Measurements from ENCODE around the gene SPPL2C. TPM values are rescaled to one million over a fixed set of nuclear protein-coding genes. Genes with fewer than 3 reads are reported as not detected.
"Not testable (repeated sequence)": the region's sequence is repeated elsewhere in the genome, so short reads cannot be mapped to it uniquely, and the experiment has no call there.

The SPPL2C gene
- total RNA-seq, 4 donors from 2014 or later: not detected

DNA sequence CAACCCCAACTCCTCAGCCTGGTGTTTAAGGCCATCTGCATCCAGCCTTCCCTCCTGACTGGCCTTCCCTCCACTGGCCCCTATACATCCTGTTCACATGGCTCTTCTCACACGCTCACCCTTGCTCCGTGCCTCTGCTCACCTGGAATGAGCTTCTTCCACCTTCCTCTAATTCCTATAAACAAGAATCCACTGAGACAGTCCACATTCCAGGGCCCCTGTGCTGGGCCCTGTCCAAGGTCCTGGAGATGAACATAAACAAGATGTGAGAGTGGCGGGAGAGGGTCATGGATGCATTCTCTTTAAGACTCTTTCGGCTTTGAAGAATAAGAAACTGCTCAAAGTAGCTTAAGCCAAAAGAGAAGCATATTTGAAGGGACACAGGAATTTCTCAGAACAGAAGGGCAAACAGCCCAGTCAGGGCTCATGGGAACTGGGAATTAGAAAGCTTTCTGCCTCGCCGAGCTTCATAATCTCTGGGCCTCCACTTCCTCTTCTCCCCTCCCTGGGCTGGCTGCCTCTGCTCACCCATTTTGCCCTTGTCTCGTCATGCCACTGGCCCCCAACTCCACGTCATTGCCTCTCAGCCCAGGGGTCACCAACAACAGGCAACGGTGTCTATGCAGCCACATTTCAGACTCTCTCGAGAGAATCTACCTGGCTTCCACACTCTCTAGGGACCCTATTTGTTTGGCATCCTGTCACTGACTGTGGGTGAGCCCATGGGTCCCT, 13.5 kb downstream of the SPPL2C start:
- H3K4me3 ChIP-seq: no peak overlapping the region
- ATAC-seq: no peak

DNA sequence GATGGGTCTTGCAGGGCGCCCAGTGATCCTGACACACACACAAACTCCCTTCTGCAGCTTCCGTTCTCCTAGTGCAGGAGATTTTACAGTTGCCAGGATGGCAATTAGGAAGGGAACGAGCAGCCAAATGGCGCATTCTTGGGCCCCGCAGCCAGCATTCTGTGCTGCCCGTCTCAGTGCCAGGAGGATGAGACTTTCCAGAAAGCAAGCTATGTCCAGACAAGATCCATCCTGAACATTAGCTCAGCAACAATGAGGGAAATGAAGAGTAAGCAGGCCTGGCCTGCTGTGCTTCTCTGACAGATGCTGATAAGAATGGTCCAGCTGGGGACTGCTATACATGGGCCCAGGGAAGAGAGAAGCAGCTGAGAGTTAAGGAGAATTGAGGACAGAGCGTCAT, 16.5 kb downstream of the SPPL2C start:
- no peak for ATAC-seq
- Histone ChIP-seq H3K27ac (no peak overlapping the region), H3K4me1 (no peaks in the 10 kb centered on the region), H3K4me3 (no peak overlapping the region), H3K27me3 (peaks cover 71% of the 10 kb centered on the region), H3K36me3 (no peaks in the 10 kb centered on the region), H3K9me3 (no peaks in the 10 kb centered on the region)
- 56 to 88% methylated on average over 1 of the region's 7 CpGs for WGBS, 2 donors (ENCODE audit: low coverage in 1 of 2)
- no peak for TF ChIP-seq EP300 (IDR thresholded peaks at IDR 0.05)
- TF ChIP-seq, protein P1, sequence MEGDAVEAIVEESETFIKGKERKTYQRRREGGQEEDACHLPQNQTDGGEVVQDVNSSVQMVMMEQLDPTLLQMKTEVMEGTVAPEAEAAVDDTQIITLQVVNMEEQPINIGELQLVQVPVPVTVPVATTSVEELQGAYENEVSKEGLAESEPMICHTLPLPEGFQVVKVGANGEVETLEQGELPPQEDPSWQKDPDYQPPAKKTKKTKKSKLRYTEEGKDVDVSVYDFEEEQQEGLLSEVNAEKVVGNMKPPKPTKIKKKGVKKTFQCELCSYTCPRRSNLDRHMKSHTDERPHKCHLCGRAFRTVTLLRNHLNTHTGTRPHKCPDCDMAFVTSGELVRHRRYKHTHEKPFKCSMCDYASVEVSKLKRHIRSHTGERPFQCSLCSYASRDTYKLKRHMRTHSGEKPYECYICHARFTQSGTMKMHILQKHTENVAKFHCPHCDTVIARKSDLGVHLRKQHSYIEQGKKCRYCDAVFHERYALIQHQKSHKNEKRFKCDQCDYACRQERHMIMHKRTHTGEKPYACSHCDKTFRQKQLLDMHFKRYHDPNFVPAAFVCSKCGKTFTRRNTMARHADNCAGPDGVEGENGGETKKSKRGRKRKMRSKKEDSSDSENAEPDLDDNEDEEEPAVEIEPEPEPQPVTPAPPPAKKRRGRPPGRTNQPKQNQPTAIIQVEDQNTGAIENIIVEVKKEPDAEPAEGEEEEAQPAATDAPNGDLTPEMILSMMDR (IDR thresholded peaks at IDR 0.05): no peak
- TF ChIP-seq POLR2A (IDR thresholded peaks at IDR 0.05): no peak
- TF ChIP-seq POLR2AphosphoS5 (IDR thresholded peaks at IDR 0.05): no peak

More for the DNA sequence above, 13.5 kb downstream of the SPPL2C start:
- H3K27me3 ChIP-seq: peaks cover 65% of the 10 kb centered on the region
- H3K4me1 ChIP-seq: no peaks in the 10 kb centered on the region
- H3K27ac ChIP-seq: no peak overlapping the region
- no peaks in the 10 kb centered on the region for H3K36me3 ChIP-seq
- H3K9me3 ChIP-seq: no peaks in the 10 kb centered on the region
- 41% methylated on average over 8 of the region's 10 CpGs; no CpG with 5 or more reads in 1 of the 2 donors for WGBS, 2 donors (ENCODE audit: low coverage in 1 of 2)
- no peak for TF ChIP-seq POLR2A (IDR thresholded peaks at IDR 0.05)
- TF ChIP-seq POLR2AphosphoS5 (IDR thresholded peaks at IDR 0.05): no peak
- TF ChIP-seq, protein P1 (IDR thresholded peaks at IDR 0.05): no peak
- TF ChIP-seq EP300 (IDR thresholded peaks at IDR 0.05): no peak

DNA sequence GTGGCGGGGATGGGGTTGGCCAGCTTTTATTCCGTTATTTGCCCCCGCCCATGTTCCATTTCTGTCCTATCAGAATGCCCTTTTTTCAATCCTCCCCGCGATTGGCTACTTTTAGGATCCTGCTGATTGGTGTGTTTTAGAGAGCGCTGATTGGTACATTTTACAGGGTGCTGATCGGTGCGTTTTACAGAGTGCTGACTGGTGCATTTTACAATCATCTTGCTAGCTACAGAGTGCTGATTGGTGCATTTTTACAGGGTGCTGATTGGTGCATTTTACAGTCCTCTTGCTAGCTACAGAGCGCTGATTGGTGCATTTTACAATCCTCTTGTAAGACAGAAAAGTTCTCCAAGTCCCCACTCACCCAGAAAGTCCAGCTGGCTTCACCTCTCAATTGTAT, 17.4 kb downstream of the SPPL2C start:
- 83% methylated on average over 9 of the region's 9 CpGs; no CpG with 5 or more reads in 1 of the 2 donors for WGBS, 2 donors (ENCODE audit: low coverage in 1 of 2)
- ATAC-seq, H3K27ac ChIP-seq, H3K9me3 ChIP-seq, H3K36me3 ChIP-seq, H3K4me1 ChIP-seq, H3K4me3 ChIP-seq: not testable (repeated sequence)
- peaks cover 73% of the 10 kb centered on the region for H3K27me3 ChIP-seq

DNA sequence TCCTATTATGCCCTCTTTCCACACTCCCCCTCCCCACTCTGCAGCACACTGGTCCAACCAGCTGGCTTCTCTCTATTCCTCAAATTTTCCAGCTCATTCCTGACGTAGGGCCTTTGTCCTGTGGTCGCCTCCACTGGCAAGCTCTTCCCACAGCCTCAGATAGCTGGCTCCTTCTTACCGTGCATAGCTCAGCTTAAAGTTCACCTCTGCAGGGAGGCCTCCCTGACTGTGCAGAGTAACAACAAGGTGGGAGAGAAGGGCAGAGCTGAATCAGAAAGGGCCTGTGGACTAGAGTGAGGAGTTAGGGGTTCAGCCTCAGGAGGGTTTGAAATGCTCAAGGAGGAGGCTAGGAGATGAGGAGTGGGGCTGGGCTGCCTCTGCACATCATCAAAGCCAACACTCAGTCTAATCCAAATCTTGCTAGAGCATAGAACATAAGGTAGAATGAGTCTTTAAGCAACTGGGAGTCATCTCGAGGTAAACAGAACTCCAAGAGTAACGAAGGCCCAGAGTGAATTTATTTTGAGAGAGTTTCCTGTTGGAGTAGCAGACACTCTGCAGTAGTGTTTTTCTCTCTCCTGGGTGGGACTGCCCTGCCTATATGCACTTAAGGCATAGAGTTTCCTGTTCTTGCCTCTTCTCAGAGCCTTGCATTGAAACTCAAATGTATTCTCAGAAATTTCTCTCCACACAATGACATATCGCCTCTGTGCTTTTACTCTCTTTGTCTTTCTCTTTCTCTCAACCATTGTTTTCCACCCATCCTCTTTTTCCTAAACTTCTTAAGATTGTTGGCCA, 19.4 kb downstream of the SPPL2C start:
- H3K4me1 ChIP-seq: no peaks in the 10 kb centered on the region
- 37 to 80% methylated on average over 1 to 6 of the region's 6 CpGs for WGBS, 2 donors (ENCODE audit: low coverage in 1 of 2)
- H3K27ac ChIP-seq: no peak overlapping the region
- ATAC-seq: no peak
- no peak for TF ChIP-seq EP300 (IDR thresholded peaks at IDR 0.05)
- no peak for TF ChIP-seq POLR2A (IDR thresholded peaks at IDR 0.05)
- TF ChIP-seq, protein P1 (IDR thresholded peaks at IDR 0.05): no peak
- no peak for TF ChIP-seq POLR2AphosphoS5 (IDR thresholded peaks at IDR 0.05)
- H3K9me3 ChIP-seq: no peaks in the 10 kb centered on the region
- peaks cover 65% of the 10 kb centered on the region for H3K27me3 ChIP-seq
- no peaks in the 10 kb centered on the region for H3K36me3 ChIP-seq
- no peak overlapping the region for H3K4me3 ChIP-seq

DNA sequence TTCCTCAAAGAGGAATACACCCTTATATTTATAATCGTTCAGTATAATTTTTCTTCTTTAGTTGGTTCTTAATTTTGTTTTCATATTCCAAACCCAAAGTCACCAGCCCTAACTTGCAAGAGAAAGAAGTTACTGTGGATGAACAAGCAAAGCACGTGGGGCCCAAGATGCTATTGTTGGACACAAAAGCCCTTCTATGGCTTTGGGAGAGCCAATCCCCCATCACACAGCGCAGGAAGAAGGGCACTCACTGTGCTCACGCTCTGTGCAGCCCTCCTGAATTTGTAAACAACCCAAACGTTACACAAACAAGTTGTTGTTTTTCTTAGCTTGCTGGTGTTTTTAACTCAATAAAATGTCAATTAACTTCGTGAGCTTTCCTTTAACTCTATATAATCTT, 22.5 kb downstream of the SPPL2C start:
- 61 to 82% methylated on average over 3 to 6 of the region's 6 CpGs for WGBS, 2 donors (ENCODE audit: low coverage in 1 of 2)
- no peak for ATAC-seq
- no peaks in the 10 kb centered on the region for H3K9me3 ChIP-seq
- TF ChIP-seq POLR2AphosphoS5 (IDR thresholded peaks at IDR 0.05) (no peak), POLR2A (IDR thresholded peaks at IDR 0.05) (no peak), EP300 (IDR thresholded peaks at IDR 0.05) (no peak)
- TF ChIP-seq, protein P1 (IDR thresholded peaks at IDR 0.05): no peak
- no peak overlapping the region for H3K4me3 ChIP-seq
- H3K4me1 ChIP-seq: peaks cover 0 to 9% (median 0%) of the 10 kb centered on the region in 3 donors
- H3K36me3 ChIP-seq: no peaks in the 10 kb centered on the region
- peaks cover 41% of the 10 kb centered on the region for H3K27me3 ChIP-seq
- no peak overlapping the region for H3K27ac ChIP-seq

Data from gastroesophageal sphincter (tissue), 4 donors.